NCI-H446 treated with DMSO at 0.1 percent for 48 hours (cell line): Measurements from ENCODE around the gene RAB15.
"Not testable (repeated sequence)": the region's sequence is repeated elsewhere in the genome, so short reads cannot be mapped to it uniquely, and the experiment has no call there.

Source experiments
- DNase-seq: peaks from one replicate; lab custom pipeline; 2025; lab: John Stamatoyannopoulos, UW

RAB15 gene

DNA sequence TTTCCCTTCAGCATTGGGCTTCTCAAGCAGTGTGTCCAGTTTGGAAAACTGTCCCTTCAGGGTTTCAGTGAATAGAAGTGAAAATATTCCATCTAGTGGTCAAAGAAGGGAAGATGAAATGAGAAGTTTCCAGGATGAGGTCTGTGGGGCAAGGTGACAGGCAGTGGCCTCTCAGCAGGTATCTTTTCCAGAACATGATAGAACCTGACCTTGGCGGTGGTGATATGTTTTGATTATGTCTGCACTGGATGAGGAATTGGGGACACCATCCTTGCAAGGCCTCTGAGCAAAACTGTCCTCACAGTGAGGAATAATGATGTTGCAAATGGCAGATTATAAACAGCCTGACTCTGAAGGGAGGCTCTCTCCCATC lies 34.3 kb downstream of the RAB15 start:
- no peak for DNase-seq

DNA sequence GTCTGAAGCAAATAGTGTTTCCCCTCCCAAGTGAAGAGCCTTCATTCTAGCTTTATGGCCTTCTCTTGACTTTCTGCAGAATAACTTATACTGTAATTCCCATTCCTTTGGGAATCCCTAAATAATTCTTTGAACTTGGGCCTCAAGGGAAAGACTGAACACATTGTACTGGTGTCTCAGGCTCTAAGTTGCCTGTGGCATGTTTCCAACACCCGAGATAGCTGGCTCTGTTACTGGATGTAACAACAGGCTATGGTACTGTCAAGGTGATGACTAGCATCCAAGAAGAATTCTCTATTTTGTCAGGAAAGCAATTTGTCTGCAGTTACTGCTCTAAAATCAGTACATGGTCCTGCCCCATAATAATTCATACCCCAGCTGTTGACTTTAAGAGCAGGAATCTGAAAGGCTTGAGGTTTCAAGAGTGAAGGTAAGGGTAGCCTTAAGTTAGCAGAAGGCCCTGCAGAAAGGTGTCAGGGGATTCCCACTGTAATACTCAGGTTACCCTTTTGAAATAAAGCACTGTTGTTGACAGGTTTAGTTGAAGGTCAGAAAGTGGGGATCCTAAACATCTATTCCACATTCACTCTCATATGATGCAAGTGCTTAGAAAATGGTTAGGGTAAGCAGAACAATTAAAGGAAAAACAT lies 34.8 kb downstream of the RAB15 start:
- no peak for DNase-seq

DNA sequence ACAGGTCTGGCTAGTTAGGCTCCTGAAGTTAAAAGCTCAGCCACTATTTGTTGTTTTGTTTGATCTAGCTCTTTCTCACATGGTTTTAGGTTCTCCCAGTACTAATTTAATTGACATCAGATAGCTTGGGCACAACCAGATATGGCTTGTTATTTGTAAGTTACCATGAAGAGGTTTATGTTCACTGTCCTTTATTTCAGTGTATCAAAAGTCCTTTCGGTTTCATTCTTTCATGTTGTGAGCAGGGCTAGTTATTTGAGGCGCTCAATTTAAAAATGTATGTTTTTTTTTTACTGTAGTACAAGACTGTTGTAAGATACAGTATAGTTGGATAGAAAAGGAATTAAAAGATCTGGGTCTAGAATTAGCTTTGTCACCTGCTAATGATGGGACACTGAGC lies 36.6 kb downstream of the RAB15 start:
- no peak for DNase-seq

DNA sequence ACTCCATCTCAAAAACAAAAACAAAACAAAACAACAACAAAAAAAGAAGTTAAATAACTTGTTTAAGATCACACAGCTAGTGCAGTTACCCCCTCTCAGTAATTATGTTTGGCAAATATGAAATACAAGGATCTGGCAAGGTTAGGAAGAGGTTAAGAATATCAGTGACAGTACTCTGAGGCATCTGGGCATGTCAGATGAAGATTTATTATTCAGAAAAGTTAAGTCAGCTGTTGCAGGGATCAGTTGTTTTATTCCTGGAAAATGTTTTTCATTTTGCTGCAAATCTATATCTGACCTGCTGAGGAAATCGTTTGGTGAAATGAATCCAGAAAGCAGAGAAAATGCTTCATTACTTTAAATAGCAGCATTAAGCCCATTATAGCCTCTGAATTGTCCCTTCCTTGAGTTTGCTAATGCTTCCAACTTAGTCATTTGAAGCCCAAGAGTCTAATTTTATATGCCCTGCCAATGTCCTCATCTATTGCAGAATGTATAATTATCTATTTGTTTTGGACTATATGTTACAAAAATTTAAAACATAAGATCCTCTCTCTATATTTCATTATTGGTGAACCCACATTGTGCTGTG lies 37.7 kb downstream of the RAB15 start:
- DNase-seq: no peak

DNA sequence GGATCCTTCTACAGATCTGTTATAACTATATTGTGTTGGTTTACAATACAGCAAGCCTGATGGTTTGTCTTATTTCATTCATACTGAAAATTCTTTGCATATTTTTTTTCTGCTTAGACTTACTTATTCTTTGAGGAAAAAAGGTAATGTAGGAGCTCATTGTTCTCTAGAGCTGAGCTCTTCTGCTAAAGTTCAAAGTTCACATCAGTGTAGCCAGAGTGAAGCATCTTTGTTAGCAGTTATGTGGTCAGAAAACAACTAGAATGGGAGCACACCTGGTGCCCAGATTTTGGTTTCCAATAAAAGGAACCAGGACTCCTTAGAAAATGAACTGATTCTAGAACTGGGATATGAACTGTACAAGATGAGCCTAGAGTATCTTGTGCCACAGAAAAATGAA lies 39.9 kb downstream of the RAB15 start:
- no peak for DNase-seq

DNA sequence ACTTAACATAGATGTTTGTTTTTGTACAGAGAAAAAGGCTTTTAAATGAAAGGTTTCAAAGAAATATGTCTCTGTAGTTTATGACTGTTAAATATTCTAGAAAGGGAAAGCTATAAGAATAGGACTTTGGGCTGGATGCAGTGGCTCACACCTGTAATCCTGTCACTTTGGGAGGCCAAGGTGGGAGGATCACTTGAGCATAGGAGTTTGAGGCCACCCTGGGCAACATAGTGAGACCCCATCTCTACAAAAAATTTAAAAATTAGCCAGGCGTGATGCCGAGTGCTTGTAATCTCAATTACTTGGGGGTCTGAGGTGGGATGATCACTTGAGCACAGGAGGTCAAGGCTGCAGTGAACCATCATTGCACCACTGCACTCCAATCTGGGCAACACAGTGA lies 41.0 kb downstream of the RAB15 start:
- DNase-seq: no peak

DNA sequence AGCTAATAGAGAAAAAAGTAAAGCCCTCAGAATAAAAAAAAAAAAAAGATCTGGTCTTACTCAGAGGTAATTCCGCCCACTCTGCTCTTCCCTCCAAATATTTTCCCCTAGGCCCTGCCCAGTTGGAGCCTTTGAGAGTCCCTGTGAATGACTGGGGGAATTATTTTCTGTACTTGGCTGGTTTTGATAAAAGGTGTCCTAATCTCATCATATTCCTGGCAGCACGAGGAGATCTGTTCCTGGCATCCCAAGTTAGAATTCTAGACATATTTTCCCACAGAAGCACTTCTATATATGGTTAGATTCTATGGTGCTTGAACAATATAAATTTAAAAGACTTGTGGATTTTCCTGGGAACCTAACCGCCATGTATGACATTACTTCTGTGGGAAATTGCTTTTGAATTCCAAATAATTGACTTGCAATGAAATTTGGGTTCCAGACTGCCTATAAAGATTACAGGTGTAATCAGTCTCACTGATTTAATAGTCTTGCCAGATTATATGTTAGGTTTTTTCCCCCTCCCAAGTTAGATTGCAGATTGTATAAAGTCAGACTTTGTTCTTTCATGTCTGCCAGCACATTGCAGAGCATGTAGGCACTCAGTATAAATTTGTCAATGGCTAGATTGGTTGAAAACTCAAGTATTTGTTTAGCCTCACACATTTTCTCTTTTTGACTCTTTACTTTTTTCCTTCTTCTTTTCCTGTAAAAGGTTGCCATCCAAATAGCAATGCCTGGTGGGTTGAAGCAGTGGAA lies 41.9 kb downstream of the RAB15 start:
- DNase-seq: no peak

DNA sequence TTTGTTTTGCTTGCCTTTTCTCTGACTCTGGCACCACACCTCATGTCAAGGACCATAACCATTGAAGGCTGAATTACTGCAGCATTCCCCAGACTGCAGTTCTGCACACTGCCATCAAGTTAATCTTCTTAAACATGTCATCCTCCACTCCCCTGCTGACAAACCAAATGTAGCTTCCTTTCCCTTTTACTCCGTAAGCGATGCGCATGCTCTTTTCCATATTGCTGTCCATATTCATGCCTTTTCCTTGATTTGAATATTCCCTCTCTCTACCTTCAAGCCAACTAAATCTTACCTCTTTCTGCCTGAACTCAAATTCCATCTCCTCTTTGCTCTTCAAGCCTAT lies 43.1 kb downstream of the RAB15 start:
- DNase-seq: no peak

DNA sequence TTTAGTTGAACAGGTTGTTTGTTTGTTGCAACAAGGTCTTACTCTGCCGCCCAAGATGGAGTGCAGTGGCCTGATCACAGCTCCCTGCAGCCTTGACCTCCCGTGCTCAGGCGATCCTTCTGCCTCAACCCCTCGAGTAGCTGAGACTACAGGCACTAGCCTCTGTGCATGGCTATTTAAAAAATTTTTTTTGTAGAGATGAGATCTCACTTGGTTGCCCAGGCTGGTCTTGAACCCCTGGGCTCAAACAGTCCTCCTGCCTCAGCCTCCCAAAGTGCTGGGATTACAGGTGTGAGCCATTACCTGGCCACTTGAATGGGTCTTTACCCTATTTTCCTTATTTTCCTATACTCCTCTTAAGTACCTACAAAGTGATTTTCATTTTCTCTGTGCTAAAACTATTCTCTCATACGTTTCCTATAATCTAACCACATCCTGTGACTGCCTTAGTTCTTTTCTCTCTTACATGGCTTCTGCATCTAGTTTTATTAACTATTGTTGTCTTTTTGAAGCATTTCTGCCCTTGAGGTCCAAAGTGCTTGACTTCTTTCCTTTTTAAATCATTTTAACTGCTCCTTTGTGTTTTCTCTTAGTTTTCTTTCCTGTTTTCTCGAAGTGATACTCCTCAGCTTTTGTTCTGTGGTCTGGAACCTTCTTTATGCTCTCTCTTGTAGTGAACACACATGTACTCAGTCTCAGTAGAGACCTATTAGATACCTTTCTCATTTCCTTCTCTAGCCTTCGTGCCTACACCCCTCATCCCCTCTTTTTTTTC lies 43.7 kb downstream of the RAB15 start:
- DNase-seq: no peak

DNA sequence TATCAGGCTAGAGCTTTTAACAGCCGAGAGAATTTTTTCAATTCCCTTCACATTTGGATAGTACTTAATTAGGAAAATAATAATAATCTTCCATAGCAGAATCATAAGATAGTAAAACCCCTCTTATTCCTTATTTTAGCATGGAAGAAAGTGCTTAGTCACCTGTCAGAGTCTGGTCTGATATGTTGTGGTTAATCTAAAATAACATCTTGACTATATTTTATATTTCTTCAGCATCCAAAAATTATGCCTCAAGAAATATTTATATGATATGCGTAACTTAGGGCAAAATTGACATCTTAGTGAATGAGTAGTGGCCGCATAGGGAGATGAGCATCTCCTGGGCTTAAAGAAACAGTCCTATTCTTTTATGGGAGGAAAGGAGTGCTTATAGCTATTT lies 45.1 kb downstream of the RAB15 start:
- no peak for DNase-seq

DNA sequence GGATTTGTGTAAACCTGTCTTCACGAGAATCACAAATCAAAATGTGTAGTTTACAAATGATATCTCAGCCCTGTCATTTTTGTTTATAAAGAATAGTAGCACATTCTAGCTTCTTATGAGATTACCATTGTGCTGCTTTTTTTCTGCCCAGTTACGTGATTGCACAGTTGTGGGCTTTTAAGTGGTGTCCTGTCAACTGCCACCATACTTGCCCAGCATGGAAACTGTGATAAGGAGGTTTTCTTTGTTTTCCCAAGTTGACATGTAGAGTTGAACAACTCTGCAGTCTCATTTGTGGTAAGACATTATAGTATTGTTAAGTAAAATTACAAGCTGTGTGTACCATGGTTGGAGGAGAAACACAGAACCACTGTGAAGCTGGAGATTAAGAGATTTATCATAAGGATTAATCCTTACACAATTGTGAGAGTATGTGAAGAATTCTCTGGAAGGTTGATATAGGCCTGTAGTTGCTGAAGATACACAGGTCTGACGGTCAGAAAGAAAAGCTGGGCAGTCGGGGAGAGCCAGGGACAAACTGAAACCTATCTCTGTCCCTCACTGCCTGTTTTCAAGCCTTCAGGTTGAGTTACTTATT lies 45.6 kb downstream of the RAB15 start:
- no peak for DNase-seq

DNA sequence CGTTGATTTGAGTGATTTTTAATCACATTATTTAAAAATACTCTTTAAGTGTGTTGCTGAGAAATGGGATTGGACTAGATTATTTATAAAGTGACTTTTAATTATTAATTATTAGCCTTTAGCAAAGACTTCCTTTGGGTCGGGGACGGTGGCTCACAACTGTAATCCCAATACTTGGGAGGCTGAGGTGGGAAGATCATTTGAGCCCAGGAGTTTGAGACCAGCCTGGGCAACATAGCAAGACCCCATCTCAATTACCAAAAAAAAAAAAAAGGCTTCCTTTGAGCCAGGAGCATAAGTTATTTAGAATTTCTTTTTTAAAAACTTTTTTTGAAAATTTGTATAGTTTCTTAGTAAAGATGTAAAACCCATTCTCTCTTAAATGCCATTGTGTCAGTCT lies 49.1 kb downstream of the RAB15 start:
- no peak for DNase-seq

DNA sequence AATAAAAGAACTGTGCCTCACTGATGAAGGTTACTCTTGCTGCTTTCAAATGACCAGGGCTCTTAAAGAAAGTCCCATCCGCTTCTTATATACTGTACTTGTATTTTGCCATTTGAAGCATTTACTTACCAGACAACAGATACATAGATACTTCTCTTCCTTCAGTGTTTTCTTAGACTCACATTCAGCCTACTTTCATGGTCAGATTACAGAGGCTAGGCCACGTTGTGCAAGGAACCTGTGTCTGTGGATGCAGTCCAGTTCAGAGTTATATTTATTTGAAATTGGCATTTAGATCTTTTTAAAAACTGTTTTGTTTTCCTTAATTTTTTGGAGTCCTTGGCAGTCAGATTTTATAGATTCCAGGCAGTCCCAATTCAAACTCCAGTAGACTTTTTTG lies 51.7 kb downstream of the RAB15 start:
- DNase-seq: no peak

DNA sequence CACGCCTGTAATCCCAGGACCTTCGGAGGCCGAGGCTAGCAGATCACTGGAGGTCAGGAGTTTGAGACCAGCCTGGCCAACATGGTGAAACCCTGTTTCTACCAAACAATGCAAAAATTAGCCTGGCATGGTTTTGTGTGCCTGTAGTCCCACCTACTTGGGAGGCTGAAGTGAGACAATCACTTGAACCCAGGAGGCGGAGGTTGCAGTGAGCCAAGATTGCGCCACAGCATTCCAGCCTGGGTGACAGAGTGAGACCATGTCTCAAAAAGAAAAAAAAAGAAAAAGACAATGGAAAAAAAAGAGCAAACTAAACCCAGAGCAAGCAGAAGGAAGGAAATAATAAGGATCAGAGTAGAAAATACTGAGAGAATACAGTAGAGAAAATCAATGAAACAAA lies 52.5 kb downstream of the RAB15 start:
- DNase-seq: no peak

DNA sequence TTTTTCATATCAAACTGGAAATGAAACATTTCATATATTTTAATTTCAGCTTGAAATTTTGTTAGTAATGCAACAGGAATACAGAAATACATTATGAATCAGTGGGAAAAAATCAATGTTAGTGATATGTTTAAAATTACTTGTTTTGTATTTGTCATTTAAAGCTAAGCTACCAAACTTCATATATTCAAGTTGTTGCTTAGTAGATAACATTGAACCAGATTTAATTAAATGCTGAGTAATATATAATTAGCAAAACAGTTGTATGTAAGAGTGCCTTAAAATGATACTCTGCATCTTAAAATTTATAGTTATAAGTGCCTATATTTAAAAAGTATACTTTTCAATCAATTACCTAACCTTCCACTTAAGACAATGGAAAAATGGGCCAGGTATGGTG lies 52.9 kb downstream of the RAB15 start:
- no peak for DNase-seq

DNA sequence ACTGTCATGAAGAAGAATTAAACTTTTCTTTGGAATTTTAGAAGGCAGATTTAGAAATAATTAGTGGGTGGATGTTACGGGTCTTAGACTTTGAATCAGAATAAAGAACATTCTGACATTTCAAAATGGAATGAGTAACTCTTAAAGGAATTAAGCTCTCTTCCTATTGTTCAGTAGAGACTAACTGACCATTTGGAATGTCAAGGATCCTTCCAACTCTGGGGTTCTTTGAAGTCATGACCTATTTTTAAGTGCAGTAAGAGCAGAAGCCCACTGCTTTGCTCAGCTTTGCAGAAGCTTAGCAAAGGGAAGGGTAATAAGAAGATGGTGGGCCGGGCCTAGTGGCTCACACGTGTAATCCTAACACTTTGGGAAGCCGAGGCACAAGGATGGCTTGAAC lies 53.9 kb downstream of the RAB15 start:
- no peak for DNase-seq

DNA sequence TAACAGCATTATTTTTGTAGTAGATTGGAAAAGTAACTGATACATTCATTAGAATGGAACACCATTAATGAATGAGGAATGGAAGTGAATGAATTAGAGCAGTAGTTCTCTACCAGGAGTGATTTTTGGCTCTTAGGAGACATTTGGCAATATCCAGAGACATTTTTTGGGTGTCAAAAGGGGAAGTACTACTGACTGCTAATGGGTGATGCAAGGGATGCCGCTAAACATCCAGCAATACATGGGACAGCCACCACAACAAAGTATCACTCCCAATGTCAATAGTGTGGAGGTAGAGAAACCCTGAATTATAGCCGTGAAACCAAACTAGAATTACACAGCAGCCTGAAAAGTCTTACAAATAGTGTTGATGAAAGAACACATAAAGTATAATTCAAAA lies 56.3 kb downstream of the RAB15 start:
- DNase-seq: no peak

DNA sequence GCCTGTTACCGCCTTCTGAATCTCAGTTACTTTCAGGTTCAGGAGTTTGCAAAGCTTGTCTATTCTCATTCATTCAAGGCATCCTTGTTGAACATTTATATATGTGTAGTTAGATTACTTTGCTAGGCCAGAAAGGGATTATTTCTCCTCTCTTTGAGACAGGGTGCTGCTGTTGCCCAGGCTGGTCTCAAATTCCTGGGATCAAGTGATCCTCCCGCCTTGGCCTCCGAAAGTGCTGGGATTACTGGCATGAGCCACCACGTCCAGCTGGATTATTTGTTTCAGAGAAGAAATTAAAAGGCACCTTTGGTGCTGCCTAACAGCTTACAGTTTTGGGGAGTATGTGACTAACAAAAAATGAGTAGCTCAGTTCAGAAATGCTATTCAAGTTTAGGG lies 57.1 kb downstream of the RAB15 start:
- no peak for DNase-seq

DNA sequence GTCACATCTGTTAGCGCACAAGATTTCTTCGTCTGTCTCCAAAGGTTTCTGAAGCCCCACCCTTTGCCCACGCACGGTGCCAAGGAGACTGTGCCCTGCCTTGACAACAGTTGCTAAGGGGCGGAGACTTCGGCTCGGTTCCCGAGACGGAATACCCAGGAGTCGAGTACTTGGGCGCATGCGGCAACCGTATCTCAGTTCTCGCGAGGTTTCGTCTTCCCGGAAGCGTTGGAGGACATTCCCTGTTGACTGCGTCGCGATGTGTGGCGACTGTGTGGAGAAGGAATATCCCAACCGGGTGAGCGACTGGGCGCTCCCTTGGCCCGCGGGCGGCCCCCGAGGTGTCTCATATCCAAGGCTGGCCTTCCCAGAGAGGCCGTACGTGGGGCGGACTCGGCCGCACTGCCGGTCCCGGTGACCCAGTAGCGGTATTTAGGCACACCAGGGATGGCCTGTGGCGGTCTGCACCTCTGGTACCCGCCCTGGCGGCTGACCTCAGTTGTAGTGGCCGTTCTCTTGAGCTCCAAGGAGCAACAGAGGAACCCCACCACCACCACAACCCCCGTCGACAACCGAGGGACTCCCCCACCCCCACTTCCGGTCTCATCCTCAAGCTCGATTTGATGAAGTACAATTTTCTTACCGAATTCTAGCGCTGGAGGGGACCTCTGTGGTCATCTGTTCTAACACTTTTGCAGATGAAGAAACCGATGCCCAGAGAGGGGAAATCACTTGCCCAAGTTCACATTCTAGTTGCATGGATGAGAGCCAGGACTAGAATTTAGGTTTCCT lies 57.7 kb downstream of the RAB15 start, which contains the start of gene CHURC1:
Gene CHURC1, plus strand, starts transcription at position 219 of the 792 bp plus-strand sequence. Its CDS starts 41 bp downstream, at position 260.
- peak; percentile 97 for DNase-seq

DNA sequence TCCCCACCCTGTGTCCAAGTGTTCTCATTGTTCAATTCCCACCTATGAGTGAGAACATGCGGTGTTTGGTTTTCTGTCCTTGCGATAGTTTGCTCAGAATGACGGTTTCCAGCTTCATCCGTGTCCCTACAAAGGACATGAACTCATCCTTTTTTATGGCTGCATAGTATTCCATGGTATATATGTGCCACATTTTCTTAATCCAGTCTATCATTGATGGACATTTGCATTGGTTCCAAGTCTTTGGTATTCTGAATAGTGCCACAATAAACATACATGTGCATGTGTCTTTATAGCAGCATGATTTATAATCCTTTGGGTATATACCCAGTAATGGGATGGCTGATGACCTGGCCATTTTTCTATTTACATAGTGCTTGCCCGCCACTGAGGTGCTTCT lies 58.7 kb downstream of the RAB15 start:
- DNase-seq: not testable (repeated sequence)

DNA sequence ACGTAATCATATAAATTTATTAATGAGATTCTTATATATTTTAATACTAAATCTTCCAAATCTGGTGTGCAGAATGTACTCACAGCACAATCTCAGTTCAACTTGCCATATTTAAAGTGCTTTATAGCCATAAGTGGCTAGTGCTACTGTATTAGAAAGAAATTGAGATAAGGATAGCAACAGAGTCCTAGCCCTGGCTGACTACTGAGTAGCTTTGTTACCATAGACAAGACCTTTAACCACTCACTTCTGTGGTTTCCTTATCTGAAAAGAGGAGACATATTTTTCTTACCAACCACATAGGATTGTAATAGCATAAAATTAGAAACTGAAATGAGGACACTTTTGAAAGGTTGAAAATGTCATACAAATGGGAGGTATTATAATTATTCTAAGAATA lies 59.9 kb downstream of the RAB15 start:
- DNase-seq: no peak
